Ovary (tissue), 9 donors: ENCODE measurements around the gene SCGB1D2. TPM values are rescaled to one million over a fixed set of nuclear protein-coding genes. Genes with fewer than 3 reads are reported as not detected.

Experiments used
- DNase-seq, 5 donors: peaks; one replicate each; pipeline ENCODE4 v3.0.0-alpha.2; 2019 to 2020
- H3K27ac ChIP-seq, 2 donors: fragments of 200-600 bp; one replicate each; pipeline versions ENCODE4 v1.5.1 to v1.8.0; 2019 to 2022
- H3K27me3 ChIP-seq: fragments of 200-600 bp; one replicate; pipeline ENCODE4 v1.8.0; 2022
- H3K36me3 ChIP-seq: fragments of 200-600 bp; sonication (generic); one replicate; pipeline ENCODE4 v1.5.1; 2019
- H3K4me1 ChIP-seq: one replicate; pipeline ENCODE4 v1.8.1; 2013; ENCODE audit warnings: mild to moderate bottlenecking, moderate library complexity; ENCODE audit not compliant: insufficient read depth
- H3K4me3 ChIP-seq: fragments of 200-600 bp; sonication (generic); one replicate; pipeline ENCODE4 v1.5.1; 2017
- H3K9me3 ChIP-seq, 2 donors: fragments of 200-600 bp in 1 of 2; sonication (generic) in 1 of 2; one replicate each; pipeline versions ENCODE4 v1.5.1 to v1.8.1; 2013 to 2019; ENCODE audit warnings: mild to moderate bottlenecking in 1 of 2, moderate library complexity in 1 of 2
- CTCF ChIP-seq, 3 donors: fragments of 450-650 bp in 2 of 3; fragments of 200-600 bp in 1 of 3; IDR thresholded peaks; one replicate each; pipeline versions ENCODE4 v1.5.1 to v1.8.0; 2016 to 2022; ENCODE audit warnings: antibody characterized with exemption in 3 of 3, mild to moderate bottlenecking in 1 of 3
- EP300 ChIP-seq: sonication (generic); formaldehyde crosslinking; IDR thresholded peaks from one replicate; pipeline ENCODE4 v1.6.1; 2017; ENCODE audit warnings: antibody characterized with exemption
- POLR2A ChIP-seq: fragments of 450-650 bp; IDR thresholded peaks from one replicate; pipeline ENCODE4 v1.6.1; 2017; ENCODE audit warnings: antibody characterized with exemption, mild to moderate bottlenecking, moderate library complexity
- WGBS, 3 donors: extraction: QIAGEN DNeasy Blood & Tissue Kit in 1 of 3; methylation state at CpG; one replicate each; pipeline versions ENCODE4 v1.1.5 to v1.1.7; 2013 to 2017; 5-methylcytosine and 5-hydroxymethylcytosine counted together
- intact Hi-C, 4 donors: fragments of 100-400 bp; cut with DNase I; formaldehyde crosslinking; loops; one replicate each; pipeline versions ENCODE4 v1.11.0 to v1.15.1; 2022 to 2023
- polyA plus RNA-seq, 2 donors: library from polyadenylated mRNA; stranded (reverse); fragments of 200-250 nt in 1 of 2; fragments of 350-450 nt in 1 of 2; fragmentation: Illumina TruSeq in 1 of 2; extraction: RNeasy Lipid Tissue Mini Kit (QIAGEN cat#74804) in 1 of 2; gene quantifications; one replicate each; pipeline ENCODE4 v1.2.3, GENCODE V29; 2013 to 2014
- total RNA-seq, 7 donors: library from RNA; depleted of rRNA in 2 of 7; stranded (reverse); fragments of >200 nt in 2 of 7; fragmentation: NEBNext Ultra II Directional in 3 of 7; extraction: Animal tissue kit (Norgen Biotek cat#: 25700) in 3 of 7; gene quantifications; one replicate each; pipeline versions ENCODE4 v1.1.0 to v1.2.4, GENCODE V29; 2016 to 2023
- donor health status: DM: no; HTN: no; CAD: no; lungs with moderate emphysema.
- donor health status: DM: no; HTN: no; CAD: no.
- donor health status: Bipolar disorder and iron deficiency.
- donor health status: DM: yes; HTN: yes; CAD: no.
- donor health status: DM: no; HTN: no; CAD: no.
- donor health status: DM: yes; HTN: yes; CAD: no.

SCGB1D2 gene
- total and polyA plus RNA-seq, 9 donors = 0.53 to 69.2 (median 4.1) TPM; not detected in 4

GRCh38 chr11:62233730-62234129, 8.3 kb upstream of the SCGB1D2 start:
- intact Hi-C loops = no loop called here
- Histone ChIP-seq H3K9me3 (no peaks in the 10 kb centered on the region), H3K27ac (no peak overlapping the region), H3K27me3 (no peaks in the 10 kb centered on the region), H3K4me1 (no peaks in the 10 kb centered on the region), H3K4me3 (no peak overlapping the region), H3K36me3 (no peaks in the 10 kb centered on the region)
- no peak for TF ChIP-seq EP300
- no peak for TF ChIP-seq POLR2A
- TF ChIP-seq CTCF (IDR thresholded peaks at IDR 0.05) = no peak
- no peak for DNase-seq

GRCh38 chr11:62236187-62236586, 5.9 kb upstream of the SCGB1D2 start:
- intact Hi-C loops = no loop called here
- 61 to 76% (median 69%) methylated on average over 2 of the region's 2 CpGs for WGBS, 3 donors
- no peak overlapping the region for H3K4me3 ChIP-seq
- H3K36me3 ChIP-seq = no peaks in the 10 kb centered on the region
- no peaks in the 10 kb centered on the region for H3K27me3 ChIP-seq
- H3K9me3 ChIP-seq = no peaks in the 10 kb centered on the region
- H3K4me1 ChIP-seq = no peaks in the 10 kb centered on the region
- no peak for DNase-seq
- no peak overlapping the region for H3K27ac ChIP-seq
- no peak for TF ChIP-seq POLR2A
- TF ChIP-seq EP300 = no peak
- no peak for TF ChIP-seq CTCF (IDR thresholded peaks at IDR 0.05)

- H3K4me3 ChIP-seq = no peak overlapping the region
- TF ChIP-seq EP300 (no peak), CTCF (IDR thresholded peaks at IDR 0.05) (no peak), POLR2A (no peak)
- no peak overlapping the region for H3K27ac ChIP-seq
- intact Hi-C loops = no loop called here
- H3K9me3 ChIP-seq = no peaks in the 10 kb centered on the region
- no peaks in the 10 kb centered on the region for H3K4me1 ChIP-seq
- DNase-seq = no peak
- no peaks in the 10 kb centered on the region for H3K36me3 ChIP-seq
- WGBS, 3 donors = 68% methylated on average over 4 of the region's 4 CpGs
- no peaks in the 10 kb centered on the region for H3K27me3 ChIP-seq
These were observed 4.5 kb upstream of the SCGB1D2 start for GRCh38 chr11:62237499-62237898.

- TF ChIP-seq CTCF (IDR thresholded peaks at IDR 0.05) (no peak), EP300 (no peak), POLR2A (no peak)
- 62 to 84% (median 81%) methylated on average over 4 of the region's 4 CpGs for WGBS, 3 donors
- no peaks in the 10 kb centered on the region for H3K36me3 ChIP-seq
- H3K9me3 ChIP-seq = no peaks in the 10 kb centered on the region
- no peak overlapping the region for H3K27ac ChIP-seq
- DNase-seq = no peak
- H3K4me3 ChIP-seq = no peak overlapping the region
- H3K4me1 ChIP-seq = no peaks in the 10 kb centered on the region
- no peaks in the 10 kb centered on the region for H3K27me3 ChIP-seq
- intact Hi-C loops = no loop called here
These were observed 3.9 kb upstream of the SCGB1D2 start for GRCh38 chr11:62238151-62238550.

- DNase-seq = no peak
- WGBS, 3 donors = 82 to 85% (median 85%) methylated on average over 3 of the region's 3 CpGs
- Histone ChIP-seq H3K4me3 (no peak overlapping the region), H3K27me3 (no peaks in the 10 kb centered on the region), H3K4me1 (no peaks in the 10 kb centered on the region), H3K9me3 (no peaks in the 10 kb centered on the region), H3K36me3 (no peaks in the 10 kb centered on the region), H3K27ac (no peak overlapping the region)
- intact Hi-C loops = no loop called here
- no peak for TF ChIP-seq CTCF (IDR thresholded peaks at IDR 0.05)
- TF ChIP-seq POLR2A = no peak
- TF ChIP-seq EP300 = no peak
These were observed 944 bp upstream of the SCGB1D2 start for GRCh38 chr11:62241095-62241494.
